Activated CD8-positive, alpha-beta memory T cell treated with anti-CD3 and anti-CD28 coated beads for 48 hours (primary cell): ENCODE measurements around the gene CCNA2.

Experiments used
- DNase-seq, 3 experiments: peaks; one replicate each; pipeline ENCODE4 v3.0.0-alpha.2; 2020; ENCODE audit warnings: low read depth in 2 of 3, low spot score in 2 of 3

The CCNA2 gene

DNA sequence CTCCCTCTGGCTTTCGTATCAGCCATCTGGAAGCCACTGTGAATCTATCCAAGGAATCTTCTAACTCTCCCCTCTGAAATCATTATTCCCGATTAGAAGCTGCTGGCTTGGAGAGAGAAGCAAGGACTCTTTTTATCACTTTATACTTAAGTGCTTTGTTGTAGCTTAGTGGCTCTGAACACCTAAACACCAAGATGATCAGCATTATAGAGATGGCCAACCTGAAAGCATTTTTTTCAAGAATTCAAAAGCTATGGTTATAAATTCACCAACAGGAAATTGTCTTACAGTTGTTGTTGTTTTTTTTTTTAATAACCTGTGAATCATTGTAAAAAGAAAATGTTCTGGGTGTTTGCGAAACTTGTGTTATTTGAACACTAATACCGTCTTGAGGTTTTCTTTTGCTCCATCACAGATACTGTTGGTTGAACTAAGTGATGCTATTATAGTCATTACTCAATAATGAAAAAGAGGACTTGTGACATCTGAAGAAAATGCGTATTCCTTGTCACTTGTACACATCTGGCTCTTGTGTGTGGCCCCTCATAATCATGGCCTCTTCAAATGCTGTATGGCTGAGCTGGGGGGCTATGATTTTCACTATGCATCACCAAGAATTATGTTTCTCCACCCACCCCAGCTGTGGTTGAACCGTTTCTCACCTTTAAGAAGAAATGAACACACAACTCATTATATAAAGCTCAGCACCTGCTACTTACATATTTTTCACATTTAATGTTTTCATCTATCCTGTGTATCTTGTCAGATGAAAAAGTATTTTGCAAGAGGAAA, 46.9 kb downstream of the CCNA2 start:
- no peak for DNase-seq

DNA sequence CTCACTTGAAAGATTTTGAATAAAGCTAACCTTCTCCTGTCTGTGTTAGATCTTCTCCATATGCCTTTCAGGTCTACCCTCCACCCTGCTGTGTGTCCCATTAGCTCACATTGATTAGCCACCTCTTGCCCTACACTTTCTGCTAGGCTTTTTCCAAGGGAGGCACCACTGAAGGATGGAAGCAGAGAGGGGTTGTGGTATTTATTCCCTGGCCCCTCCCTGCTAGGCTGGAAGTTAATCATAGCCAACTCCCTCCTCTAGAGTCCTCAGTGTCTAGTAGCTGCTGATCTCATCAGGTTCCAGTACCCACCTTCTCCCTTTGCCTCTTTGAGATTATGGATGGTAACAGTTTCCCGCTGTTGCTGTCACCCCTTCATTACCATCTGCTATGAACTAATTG, 49.8 kb downstream of the CCNA2 start:
- no peak for DNase-seq

DNA sequence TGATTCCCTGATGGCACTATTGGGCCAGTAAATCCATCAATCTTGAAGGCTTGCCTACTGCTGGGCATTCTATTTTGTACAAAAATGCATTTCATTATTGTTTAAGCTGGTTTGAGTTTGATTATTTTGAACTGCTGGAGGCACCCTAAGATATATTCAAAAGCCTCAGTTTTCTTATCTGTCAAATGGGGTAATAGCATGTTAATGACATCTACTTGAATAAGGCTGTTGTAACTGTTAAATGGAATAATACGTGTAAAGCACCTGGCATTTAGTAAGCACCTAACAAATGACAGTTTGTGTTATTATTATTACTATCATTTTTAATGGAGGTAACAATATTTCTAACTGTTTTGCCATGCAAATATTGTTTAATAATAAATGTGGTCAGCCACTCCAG, 51.8 kb downstream of the CCNA2 start:
- DNase-seq: no peak

DNA sequence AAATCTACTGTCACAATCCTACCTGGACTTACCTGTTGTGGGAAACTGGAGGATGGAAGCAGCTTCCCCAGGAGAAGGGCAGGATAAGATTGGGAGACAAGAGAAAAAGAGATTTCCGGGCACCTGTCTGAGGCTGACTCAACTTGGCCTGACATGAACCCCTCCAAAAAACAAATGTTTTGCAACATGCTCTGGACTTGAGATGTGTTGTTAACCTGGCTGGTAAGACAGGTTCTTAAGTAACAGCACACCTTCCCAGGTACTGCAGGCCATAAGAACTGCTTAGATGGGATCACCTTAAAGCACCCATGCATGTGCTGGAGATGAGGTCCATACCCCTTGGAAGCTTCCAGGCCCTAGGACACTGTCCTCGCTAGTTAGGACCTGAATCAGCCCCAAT, 54.3 kb downstream of the CCNA2 start:
- DNase-seq: no peak

DNA sequence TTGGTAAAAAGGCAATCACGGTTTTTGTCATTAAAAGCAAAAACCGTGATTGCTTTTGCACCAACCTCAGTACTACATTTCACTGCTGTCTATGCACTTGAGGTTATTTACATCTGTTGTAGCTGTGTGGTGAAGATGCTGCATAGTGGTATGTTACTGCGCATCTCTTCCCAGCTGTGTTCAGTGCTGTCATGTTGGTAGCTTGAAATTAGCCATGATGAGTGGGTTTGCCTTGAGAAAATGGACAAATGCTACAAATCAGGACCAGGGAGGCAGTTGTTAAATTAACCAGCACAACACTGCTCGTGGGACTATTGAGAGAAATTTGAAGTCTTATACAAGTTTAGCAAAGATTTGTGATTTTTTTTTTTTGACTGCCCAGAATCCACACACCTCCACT, 56.5 kb downstream of the CCNA2 start:
- no peak for DNase-seq
